Suppressor macrophage treated with lipopolysaccharide for 1 hour (primary cell): ENCODE results near the gene ZDHHC7.

Source experiments
- DNase-seq, 3 donors: peaks; one replicate each; pipeline ENCODE4 v3.0.0-alpha.2; 2020 to 2022

ZDHHC7 gene

DNA sequence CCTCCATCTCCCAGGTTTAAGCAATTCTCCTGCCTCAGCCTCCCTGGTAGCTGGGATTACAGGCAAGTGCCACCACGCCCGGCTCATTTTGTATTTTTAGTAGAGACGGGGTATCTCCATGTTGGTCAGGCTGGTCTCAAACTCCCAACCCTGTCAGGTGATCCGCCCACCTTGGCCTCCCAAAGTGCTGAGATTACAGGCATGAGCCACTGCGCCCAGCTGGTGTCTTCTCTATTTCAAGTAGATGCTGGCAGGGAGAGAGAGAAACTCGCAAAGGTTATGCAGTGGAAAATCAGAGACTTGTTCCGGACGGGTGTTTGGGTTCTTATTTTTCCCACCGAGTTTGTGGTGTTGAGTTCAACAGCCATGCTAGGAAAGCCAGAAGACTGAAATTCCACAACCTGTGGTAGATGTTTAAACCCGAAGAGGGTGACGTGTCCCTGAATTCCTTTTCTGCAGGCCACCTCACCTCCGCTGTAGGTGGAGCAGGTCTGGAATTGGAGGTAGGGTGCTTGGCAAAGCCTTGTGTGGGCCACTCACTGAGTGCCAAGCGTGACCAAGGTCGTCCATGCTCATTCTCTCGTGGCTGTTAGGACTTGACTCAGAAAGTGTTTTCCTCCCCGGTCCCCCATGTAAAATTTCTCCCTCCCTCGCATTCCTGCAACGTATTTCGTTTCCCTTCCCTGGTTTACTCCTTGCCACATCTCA is 7.3 kb upstream of the ZDHHC7 start:
- no peak for DNase-seq

DNA sequence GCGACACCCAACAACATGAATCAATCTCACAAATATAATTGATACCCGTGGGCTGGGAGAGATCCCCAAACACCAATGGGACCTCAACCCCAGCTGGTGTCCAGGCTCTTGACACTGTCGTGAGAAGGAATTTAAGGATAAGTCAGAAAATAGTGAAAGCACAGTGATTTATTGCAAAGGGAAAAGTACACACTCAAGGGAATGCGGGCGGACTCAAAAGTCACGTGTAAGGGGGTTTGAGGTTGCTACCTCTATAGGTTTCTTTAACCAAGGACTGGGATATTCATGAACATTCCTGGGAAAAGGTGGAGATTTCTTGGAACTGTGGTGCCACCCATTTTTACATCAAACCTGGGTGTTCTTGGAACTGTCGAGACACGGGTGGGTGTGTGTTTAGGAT is 6.3 kb upstream of the ZDHHC7 start:
- no peak for DNase-seq

DNA sequence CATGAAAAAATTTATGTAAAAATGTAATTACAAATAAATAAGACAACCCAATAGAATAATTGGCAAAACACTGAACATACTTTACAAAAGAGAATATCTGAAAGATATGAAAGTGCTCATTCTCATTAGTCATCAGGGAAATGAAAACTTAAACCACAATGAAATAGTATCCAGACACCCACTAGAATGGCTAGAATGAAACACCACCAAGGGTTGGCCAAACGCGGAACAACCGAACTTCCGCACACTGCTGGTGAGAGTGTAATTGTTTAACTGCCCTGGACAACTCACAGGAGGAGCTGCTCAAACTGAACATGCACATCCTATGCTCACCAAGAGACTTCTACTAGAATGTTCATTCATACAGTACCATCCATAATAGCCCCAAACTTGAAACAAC is 5.8 kb upstream of the ZDHHC7 start:
- peak; percentile 87 to 96 (median 95) for DNase-seq

DNA sequence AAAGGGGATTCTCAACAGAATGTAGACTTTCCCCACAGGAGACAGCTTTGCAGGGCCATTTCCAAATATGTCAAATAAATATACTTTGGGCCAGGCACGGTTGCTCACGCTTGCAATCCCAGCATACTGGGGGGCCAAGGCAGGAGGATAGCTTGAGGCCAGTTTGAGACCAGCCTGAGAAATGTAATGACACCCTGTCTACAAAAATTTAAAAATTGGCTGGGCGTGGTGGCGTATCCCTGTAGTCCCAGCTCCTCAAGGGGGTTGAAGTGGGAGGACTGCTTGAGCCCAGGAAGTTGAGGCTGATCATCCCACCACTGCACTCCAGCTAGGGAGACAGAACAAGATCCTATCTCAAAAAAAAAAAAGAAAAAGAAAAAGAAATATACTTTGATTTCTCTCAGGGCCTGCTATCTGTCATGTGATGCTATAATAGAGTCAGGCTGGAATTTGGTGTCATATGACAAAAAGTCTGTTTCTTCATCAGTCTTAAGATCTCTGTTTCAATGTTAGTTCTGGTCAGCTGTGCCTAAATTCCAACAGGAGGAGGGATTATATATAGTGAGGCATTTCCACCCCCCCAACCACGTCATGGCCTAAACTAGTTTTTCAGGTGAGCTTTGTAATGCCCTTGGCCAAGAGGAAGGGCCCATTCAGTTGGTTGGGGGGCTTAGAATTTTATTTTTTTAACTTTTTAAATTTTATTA is 4.3 kb upstream of the ZDHHC7 start:
- peak in 2 of 3 donors; percentile 40 to 49 for DNase-seq

DNA sequence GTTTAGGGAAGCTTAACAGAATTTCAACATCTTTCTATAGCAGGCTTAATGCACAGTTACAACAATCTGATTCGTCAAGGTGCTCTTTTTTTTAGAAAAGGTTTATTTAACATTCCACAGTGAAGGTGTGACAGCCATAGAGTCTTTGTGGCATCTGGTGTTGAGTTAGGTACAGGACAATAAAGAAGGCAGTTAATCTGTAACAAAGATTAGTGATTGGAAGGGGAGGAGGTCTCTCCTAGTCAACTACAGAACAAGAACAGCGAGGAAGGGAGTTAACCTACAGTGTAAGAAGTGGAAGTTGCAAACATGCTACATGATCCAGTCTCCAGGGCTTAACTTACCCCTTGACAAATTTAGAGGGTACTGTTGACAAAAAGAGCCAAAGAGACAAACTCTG is 3.0 kb upstream of the ZDHHC7 start:
- DNase-seq, result no peak

DNA sequence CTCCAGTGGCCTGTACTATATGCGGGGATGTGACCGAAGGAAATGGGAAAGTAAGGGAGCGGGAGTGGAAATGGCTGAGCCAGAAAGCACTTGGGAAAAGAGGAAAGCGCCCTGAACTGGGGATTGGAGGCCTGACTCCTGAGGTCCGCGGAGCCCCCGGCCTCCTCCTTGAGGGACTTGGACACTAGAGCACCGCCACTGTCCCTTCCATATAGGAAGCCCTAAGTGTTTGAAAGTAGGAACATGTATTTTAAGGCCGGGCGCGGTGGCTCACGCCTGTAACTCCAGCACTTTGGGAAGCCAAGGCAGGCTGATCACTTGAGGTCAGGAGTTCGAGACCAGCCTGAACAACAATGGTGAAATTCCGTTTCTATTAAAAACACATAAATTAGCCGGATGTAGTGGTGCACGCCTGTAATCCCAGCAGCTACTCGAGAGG is 530 bp upstream of the ZDHHC7 start:
- DNase-seq, result no peak

DNA sequence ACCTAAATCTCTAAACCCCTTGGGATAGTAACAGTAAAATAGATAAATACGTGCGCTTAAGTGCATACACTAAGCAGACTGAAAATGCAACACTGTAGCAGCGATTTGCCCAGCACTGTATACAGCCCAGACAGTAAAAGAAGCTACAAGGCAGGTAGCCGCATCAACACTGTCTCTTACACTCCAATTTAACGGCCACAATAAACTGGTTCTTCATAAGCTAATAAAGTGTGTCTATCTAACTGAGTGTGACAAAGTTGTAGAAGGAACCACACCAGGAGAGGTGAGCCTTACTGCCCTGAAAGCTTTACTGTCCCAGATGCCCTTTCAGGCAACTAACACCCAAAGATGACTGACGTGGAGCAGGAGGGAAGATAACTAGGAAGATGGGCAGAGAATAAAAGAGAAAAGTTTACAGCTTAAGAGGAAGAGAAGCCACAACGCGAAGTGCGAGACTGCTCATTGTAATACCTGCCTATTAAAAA is 847 bp downstream of the ZDHHC7 start:
- DNase-seq, result no peak

DNA sequence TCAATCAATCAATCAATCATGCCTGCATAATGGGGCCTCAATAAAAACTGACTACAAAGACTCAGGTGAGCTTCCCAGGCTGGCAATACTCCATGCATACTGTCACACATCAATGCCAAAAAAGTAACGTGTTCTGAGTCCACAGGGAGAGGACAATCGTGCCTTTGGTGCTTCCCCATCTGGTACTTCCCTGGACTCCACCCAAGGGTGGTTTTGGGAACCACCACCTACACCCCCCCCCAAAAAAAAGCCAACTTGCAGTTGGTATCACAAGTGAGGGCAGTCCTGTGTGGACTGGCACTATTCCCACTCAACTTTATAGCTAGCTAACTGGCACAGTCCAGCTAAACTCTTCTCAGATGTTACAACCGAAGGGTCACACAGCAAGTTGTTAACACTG is 3.1 kb downstream of the ZDHHC7 start:
- DNase-seq, result peak in 2 of 3 donors; percentile 54 to 60

DNA sequence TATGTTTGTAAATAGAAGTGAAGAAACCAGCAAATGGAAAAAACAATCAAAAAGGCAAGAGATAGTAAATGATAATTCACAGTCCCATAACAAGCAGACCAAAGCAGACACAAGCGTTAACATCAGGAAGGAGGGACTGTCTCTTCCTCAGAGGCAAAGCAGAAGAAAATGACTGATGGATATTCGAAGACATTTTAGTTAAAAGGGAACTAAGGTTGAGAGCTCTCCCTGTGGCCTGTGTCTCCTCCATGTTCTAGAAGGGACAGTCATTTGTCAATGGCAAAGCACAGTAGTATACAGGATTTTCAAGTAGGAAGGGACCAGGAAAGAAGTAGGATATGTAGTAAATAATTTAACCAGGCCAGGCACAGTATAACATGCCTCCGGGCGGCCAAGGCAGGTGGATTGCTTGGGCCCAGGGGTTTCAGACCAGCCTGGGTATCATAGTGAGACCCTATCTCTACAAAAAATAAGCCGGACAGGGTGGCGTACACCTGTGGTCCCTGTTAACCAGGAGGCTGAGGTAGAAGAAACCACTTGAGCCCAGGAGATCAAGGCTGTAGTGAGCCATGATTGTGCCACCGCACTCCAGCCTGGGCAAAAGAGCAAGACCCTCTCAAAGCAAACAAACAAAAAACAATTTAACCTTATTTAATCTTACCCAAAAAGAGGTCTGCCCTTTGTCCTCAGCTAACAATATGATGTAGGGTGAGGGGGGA is 3.7 kb downstream of the ZDHHC7 start:
- no peak for DNase-seq

DNA sequence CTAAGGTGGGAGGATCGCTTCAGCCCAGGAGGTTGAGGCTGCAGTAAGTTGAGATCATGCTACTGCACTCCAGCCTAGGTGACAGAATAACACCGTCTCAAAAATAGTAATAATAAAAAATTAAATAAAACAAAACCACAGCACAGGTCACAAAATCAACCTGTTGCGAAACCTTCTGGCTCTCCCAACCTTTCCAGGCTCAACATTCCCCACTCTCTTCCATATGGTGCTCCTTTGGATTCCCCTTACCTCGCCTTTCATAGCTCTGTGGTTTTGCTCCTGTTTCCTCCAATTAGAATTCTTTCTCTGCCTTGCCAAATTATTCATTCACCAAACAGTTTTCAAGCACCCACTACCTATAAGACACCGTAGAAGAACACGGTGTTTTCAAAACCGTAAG is 4.7 kb downstream of the ZDHHC7 start:
- no peak for DNase-seq

DNA sequence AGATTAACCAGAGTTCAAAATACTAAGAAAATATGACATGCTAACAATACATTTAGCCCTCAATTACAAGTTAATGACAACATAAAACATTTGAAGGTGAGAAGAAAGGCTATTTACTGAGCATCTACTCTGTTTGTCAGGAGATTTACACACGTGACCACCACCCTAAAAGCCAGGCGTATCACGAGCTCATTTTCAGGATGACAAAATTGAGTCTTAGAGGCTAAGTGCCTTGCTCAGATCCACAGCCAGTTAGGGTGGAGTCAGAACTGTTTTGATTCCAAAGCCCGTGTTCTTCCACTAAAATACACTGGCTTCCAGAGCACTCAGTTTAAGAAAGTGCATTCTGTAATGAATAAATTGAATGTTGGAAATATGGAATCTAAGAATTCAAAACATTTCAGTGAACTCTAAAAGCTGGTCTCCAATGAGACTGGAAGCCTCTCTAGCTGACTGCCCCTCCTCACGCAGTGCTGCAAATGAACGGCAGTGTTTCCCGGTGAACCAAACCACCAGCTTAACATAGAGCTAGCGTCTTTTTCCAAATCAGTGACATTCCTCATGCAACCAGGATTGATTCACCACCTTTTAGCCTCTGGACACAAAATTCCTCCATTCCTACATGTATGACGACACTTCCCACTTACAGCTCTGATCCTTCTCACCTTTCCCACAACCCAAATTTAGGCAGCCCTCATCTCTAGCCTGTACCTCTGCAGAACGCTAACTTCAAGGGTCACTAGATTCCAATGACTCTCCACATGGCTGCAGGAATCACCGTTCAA is 5.9 kb downstream of the ZDHHC7 start:
- DNase-seq, result no peak

DNA sequence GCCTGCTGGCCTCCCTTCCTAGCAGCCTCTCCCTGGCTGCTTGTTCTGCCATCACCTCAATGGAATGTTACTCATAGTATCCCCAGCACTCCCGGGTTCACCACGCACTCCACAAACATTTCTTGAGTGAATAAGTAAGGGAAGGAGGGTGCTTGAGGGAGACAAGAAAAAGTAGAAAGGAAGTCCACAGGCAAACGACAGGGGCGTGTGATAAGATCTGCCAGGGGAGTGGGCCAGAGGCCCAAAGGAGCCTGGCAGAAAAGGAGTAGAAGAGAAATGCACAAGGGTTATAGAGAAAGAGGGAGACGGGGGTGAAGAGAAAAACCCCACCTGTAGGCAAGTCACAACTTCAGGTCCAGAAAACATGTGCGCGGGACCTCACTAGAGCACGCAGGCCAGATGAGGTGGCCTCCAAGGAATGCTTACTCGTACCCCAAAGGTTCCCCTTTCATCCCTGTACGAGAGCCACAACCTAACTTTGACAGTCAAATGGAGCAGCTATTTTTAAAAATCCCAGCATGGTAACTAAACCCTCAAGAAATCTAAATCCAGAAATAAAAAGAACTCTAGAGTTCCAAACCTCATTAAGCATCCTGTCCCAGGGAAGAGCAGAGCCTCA is 6.6 kb downstream of the ZDHHC7 start:
- no peak for DNase-seq

DNA sequence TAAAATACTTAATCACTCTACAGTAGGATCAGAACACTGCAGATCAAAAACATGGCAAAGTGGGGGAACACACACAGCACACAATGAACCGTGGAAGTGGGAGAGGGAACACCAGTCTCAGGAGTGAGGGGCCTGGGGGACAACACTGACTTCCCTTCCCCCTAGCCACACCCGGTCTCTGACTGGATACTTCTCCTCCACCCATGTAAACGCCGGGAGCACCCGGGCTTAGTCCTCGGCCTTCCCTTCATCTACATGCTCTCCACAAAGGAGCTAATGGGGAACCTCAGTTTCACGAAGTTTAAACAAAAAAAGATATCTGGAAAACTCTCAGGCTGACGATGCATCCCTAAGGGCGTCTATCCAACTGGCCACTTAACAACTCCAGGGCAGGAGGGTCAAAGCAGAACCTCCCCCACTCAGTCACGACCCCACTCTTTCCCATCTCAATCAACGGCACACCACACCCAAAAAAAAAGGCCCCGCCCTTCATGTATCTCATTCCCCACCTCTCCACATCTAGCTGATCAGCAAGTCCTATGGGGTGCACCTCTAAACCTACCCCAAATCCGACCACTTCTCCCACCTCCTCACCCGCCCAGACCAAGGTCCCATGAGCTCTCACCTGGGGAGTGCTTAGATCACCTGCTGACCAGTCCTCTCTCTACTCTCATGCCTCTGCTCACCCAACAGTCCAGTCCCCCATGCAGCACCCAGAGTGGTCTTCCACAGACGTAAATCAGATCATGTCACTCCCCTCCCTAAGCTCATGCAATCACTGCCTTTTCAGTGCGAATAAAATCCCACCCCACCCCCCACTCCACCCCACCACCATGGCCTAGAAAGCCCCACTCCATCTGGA is 7.4 kb downstream of the ZDHHC7 start:
- peak in 2 of 3 donors; percentile 37 to 52 for DNase-seq

DNA sequence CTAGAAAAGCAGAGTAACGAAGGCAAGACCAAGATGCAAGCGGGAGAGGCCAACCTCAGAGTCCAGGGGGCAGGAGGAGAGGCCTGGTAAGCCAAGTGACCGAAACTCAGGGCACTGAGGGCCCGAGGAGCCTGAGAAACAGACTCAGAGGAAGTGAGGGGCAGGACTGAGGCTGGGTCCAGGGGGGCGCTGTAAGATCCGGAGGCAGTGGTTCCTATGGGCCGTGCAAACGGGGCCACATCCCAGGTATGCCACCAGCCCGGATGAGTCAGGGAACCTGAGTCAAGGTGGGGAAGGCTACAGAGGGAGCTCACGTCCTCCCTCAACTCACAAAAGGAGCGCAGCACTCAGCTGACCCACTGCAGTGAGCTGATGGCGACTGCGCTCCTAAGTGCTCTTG is 8.3 kb downstream of the ZDHHC7 start:
- DNase-seq, result peak in 2 of 3 donors; percentile 18 to 21

DNA sequence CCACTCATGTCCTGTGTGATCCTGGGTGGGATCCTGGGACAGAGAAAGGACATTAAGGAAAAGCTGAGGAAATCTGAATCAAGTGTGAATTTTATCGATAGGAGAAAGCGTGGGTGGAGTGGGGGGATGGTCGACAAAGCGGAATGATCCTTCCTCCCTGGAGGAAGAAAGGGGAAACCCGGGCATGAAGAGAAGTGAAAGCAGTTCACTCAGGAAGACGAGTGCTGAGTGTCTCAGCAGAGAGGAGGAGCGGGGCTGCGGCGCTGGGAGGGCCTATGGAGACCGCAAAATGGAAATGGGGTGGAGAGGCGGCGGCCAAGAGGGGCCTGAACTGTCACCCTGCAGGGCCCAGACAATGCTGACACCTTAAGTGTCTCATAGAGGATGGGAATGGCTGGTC is 8.7 kb downstream of the ZDHHC7 start:
- peak; percentile 87 to 92 (median 88) for DNase-seq

DNA sequence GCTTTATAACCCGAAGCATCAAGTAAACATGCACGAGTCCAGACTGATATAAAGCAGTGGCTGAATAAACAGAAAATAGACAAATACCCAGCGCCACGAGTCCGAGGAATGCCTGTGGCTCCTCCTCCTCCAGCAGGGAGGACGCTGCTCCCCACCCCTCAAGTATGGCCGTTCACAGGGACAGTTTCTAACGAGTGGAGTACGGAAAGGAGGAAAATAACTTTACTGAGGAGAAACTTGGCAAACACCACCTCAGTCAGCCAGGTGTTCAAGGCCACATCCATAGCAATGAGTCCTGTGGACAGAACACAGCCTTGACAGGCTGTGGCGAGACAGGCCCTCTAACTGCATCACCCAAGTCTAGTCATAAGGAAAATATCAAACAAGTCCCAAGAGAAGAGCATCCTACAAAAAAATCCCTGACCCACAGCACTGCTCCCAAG is 9.2 kb downstream of the ZDHHC7 start:
- DNase-seq, result no peak

DNA sequence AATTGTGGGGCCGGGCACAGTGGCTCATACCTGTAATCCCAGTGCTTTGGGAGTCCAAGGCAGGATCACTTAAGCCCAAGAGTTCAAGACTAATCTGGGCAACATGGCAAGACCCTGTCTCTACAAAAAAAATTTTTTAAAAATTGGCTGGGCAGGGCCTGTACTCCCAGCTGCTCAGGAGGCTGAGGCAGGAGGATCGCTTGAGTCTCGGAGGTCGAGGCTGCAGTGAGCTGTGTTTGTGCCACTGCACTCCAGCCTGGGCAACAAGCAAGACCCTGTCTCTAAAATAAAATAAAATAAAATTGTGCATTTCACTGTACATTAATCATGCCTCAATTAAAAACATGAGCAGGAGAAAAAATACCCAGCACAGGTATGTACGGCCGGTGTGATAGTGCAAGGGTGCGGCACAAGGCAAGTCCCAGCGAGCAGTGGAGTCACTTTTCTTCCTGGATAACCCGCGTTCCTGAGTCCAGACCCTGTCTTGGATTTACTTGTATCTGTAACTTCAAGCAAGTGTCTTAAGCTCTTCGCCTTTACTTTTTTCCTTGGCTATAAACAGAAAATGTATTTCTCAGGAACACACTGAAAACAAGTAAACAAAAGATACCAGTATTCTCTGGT is 11.4 kb downstream of the ZDHHC7 start:
- no peak for DNase-seq

DNA sequence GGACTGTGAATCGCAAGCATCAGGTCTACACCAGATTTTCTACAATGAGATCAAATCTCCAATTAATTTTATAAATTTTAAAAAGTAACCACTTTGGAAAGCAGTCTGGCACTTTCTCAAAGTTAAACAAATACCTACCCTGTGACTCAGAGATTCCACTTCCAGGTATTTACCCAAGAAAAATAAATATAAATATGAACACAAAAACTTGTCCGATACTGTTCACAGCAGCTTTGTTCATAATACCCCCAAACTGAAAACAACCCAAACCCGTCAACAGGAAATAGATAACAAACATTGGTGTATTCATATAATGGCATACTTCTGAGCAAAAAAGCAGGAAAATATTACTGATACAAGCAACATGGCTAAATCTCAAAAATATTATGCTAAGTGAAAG is 12.1 kb downstream of the ZDHHC7 start:
- no peak for DNase-seq

DNA sequence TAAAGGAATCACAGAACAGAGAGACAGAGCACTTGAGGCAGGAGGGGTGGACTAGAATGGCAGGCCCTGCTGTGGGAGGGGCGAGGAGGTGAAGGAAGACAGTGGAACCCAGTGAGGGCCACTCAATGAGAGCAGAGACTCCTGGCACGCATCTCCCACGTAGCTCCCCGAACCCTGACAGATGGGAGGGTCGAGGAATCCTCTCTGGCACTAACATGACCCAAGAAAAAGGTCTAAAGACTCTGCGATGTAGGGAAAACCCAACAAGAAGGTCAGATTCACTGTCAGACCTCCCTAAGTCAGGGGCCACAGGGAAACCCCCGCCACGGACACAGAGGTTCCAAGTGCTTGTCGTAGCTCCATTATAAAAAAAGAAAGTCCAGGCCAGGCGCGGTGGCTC is 15.0 kb downstream of the ZDHHC7 start:
- DNase-seq, result no peak

DNA sequence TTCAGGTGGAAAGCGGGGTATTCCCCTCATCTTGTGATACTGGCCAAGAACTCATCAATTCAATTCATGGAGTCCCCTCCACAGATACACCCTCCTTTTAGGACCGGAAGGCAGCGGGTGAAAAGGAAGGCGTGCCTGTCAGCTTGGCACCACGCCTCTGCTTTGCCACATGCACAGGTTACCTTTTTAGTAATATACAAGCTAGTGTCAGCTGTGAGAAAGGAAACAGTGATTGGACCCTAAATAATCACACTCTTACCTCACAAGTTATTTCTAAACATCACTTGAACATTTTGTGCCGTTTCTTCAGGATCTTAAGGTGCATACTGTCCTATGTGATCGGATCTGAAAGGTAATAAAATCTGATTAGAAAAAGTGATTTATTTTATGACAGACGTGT is 15.7 kb downstream of the ZDHHC7 start:
- DNase-seq, result no peak

DNA sequence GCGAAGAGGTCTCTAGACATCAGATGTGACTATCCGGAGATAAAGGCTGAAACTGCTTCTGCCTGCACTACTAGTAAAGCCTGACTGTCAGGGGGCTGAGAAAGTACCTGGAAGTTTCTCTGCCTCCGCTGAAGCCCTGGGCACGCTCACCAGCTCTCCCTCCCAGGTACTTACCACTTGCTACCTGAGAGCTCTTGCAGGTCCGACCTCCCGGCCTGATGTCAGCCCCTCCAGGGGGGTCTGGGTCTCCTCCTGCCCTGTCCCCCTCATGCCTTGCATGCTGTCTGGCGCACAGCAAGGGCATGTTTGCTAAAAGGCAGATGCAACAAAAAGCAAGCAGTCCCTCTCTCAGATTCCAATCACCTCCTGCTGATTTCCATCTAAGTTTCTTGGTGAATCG is 17.4 kb downstream of the ZDHHC7 start:
- DNase-seq, result no peak
